Measurements from ENCODE around the gene AJAP1.

AJAP1 gene

GRCh38 chr1:4767308-4767707, 112.9 kb downstream of the AJAP1 start:
- TF ChIP-seq CTCF (IDR thresholded peaks at IDR 0.05; ENCODE audit: low read length), result no peak
- no peak for TF ChIP-seq EZH2phosphoT487 (IDR thresholded peaks at IDR 0.05; ENCODE audit: low read length)
- TF ChIP-seq EZH2 (optimal IDR thresholded peaks at IDR 0.05; ENCODE audit: low read depth, low read length), result no peak
- Histone ChIP-seq H3K27ac (ENCODE audit: low read length) (no peak overlapping the region), H3K36me3 (replicated peaks; ENCODE audit: insufficient read depth, low read length) (no peaks in the 10 kb centered on the region), H3K4me1 (ENCODE audit: low read length) (no peaks in the 10 kb centered on the region), H3K9me2 (replicated peaks; ENCODE audit: insufficient read depth, low read length) (no peaks in the 10 kb centered on the region), H3K4me3 (ENCODE audit: low read length) (no peak overlapping the region), H3K4me2 (ENCODE audit: low read depth, low read length) (no peak overlapping the region), H3F3A (ENCODE audit: insufficient read depth, low read length) (no peaks in the 10 kb centered on the region), H2AFZ (ENCODE audit: low read length) (no peak overlapping the region), H3K27me3 (replicated peaks; ENCODE audit: insufficient read depth, low read length) (peaks cover 81% of the 10 kb centered on the region), H4K20me1 (ENCODE audit: insufficient read depth, low read length) (no peaks in the 10 kb centered on the region), H3K9me3 (replicated peaks; ENCODE audit: insufficient read depth, low read length) (no peaks in the 10 kb centered on the region), H3K79me2 (ENCODE audit: low read length) (no peaks in the 10 kb centered on the region), H3K9ac (ENCODE audit: low read length) (no peak overlapping the region)
- no peak for DNase-seq

GRCh38 chr1:4768553-4768952, 114.1 kb downstream of the AJAP1 start:
- no peak for DNase-seq
- Histone ChIP-seq H3K4me1 (ENCODE audit: low read length) (no peaks in the 10 kb centered on the region), H3K4me3 (ENCODE audit: low read length) (no peak overlapping the region), H3K27ac (ENCODE audit: low read length) (no peak overlapping the region), H3K9me3 (replicated peaks; ENCODE audit: insufficient read depth, low read length) (no peaks in the 10 kb centered on the region), H3K9me2 (replicated peaks; ENCODE audit: insufficient read depth, low read length) (no peaks in the 10 kb centered on the region), H3K4me2 (ENCODE audit: low read depth, low read length) (no peak overlapping the region), H3K36me3 (replicated peaks; ENCODE audit: insufficient read depth, low read length) (no peaks in the 10 kb centered on the region), H3F3A (ENCODE audit: insufficient read depth, low read length) (no peaks in the 10 kb centered on the region), H4K20me1 (ENCODE audit: insufficient read depth, low read length) (no peaks in the 10 kb centered on the region), H3K9ac (ENCODE audit: low read length) (no peak overlapping the region), H2AFZ (ENCODE audit: low read length) (no peak overlapping the region), H3K27me3 (replicated peaks; ENCODE audit: insufficient read depth, low read length) (peaks cover 94% of the 10 kb centered on the region), H3K79me2 (ENCODE audit: low read length) (no peaks in the 10 kb centered on the region)
- no peak for TF ChIP-seq EZH2 (optimal IDR thresholded peaks at IDR 0.05; ENCODE audit: low read depth, low read length)
- no peak for TF ChIP-seq EZH2phosphoT487 (IDR thresholded peaks at IDR 0.05; ENCODE audit: low read length)
- TF ChIP-seq CTCF (IDR thresholded peaks at IDR 0.05; ENCODE audit: low read length), result no peak

DNA sequence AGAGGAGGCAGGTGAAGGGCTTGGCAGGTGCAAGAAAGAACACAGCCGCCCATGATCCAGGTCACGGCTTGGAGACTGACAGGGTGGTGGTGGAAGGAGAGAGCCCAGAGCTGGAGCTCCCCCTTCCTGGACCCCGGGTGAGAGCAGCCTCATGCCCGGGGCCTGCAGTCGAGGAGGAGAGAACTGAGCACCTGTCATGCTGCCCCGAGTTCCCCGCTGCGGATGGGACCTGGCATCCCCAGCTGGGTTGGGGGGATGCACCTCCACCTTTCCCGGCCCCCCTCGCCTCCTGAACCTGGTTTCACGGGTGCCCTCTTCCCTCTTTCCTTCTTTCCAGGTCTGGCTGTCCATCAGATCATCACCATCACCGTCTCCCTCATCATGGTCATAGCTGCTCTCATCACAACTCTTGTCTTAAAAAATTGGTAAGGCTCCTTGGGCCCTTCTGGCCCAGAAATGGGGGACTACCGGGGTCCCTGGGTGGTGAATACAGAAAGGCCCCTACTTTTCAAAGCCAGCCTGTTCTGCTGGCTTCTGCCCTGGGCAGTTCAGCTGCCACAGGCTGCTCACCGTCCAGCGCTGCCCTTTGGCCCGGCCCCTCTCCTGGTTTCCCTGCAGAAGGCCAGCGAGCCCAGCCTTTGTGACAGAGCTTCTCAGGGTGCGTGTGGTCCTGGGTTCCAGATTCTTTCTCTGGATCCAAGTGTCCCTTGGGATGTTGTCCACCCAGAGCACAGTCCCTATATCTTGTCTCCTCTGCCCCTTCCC, 115.3 kb downstream of the AJAP1 start:
- no peaks in the 10 kb centered on the region for H3F3A ChIP-seq (ENCODE audit: insufficient read depth, low read length)
- H3K27me3 ChIP-seq (replicated peaks; ENCODE audit: insufficient read depth, low read length), result peaks cover 95% of the 10 kb centered on the region
- H3K4me1 ChIP-seq (ENCODE audit: low read length), result no peaks in the 10 kb centered on the region
- no peak overlapping the region for H3K4me2 ChIP-seq (ENCODE audit: low read depth, low read length)
- H3K4me3 ChIP-seq (ENCODE audit: low read length), result no peak overlapping the region
- H3K9me3 ChIP-seq (replicated peaks; ENCODE audit: insufficient read depth, low read length), result no peaks in the 10 kb centered on the region
- H3K79me2 ChIP-seq (ENCODE audit: low read length), result no peaks in the 10 kb centered on the region
- H2AFZ ChIP-seq (ENCODE audit: low read length), result no peak overlapping the region
- TF ChIP-seq EZH2 (optimal IDR thresholded peaks at IDR 0.05; ENCODE audit: low read depth, low read length) (no peak), EZH2phosphoT487 (IDR thresholded peaks at IDR 0.05; ENCODE audit: low read length) (no peak)
- H3K9ac ChIP-seq (ENCODE audit: low read length), result no peak overlapping the region
- H3K27ac ChIP-seq (ENCODE audit: low read length), result no peak overlapping the region
- H4K20me1 ChIP-seq (ENCODE audit: insufficient read depth, low read length), result no peaks in the 10 kb centered on the region
- H3K36me3 ChIP-seq (replicated peaks; ENCODE audit: insufficient read depth, low read length), result no peaks in the 10 kb centered on the region
- DNase-seq, result no peak
- H3K9me2 ChIP-seq (replicated peaks; ENCODE audit: insufficient read depth, low read length), result no peaks in the 10 kb centered on the region

DNA sequence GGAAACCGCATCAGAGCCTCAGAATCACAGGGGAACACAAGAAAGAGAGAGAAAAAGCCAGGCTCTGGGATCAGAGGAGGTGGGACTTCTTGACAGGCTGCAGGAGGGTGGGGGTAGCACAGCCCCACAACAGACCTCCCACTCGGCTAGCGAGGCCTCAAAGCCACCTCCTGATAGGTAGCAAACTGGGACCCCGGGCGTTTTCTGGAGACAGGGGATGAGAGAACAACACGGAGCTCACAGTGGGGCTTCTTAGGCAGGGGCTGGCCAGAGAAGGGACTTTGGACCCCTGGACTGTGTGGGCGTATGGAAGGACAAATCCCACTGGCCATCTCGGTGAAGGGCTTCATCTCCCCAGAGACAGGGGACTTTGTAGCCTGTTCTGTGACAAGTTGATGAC, 116.3 kb downstream of the AJAP1 start:
- Histone ChIP-seq H3K27ac (ENCODE audit: low read length) (no peak overlapping the region), H3K9me3 (replicated peaks; ENCODE audit: insufficient read depth, low read length) (no peaks in the 10 kb centered on the region), H3K36me3 (replicated peaks; ENCODE audit: insufficient read depth, low read length) (no peaks in the 10 kb centered on the region), H3K9ac (ENCODE audit: low read length) (no peak overlapping the region), H3K27me3 (replicated peaks; ENCODE audit: insufficient read depth, low read length) (peaks cover 95% of the 10 kb centered on the region), H3F3A (ENCODE audit: insufficient read depth, low read length) (no peaks in the 10 kb centered on the region), H3K79me2 (ENCODE audit: low read length) (no peaks in the 10 kb centered on the region), H3K4me1 (ENCODE audit: low read length) (no peaks in the 10 kb centered on the region), H4K20me1 (ENCODE audit: insufficient read depth, low read length) (no peaks in the 10 kb centered on the region), H3K4me3 (ENCODE audit: low read length) (no peak overlapping the region), H3K4me2 (ENCODE audit: low read depth, low read length) (no peak overlapping the region), H3K9me2 (replicated peaks; ENCODE audit: insufficient read depth, low read length) (no peaks in the 10 kb centered on the region), H2AFZ (ENCODE audit: low read length) (no peak overlapping the region)
- TF ChIP-seq CTCF (IDR thresholded peaks at IDR 0.05; ENCODE audit: low read length), result no peak
- TF ChIP-seq EZH2 (optimal IDR thresholded peaks at IDR 0.05; ENCODE audit: low read depth, low read length), result no peak
- no peak for TF ChIP-seq EZH2phosphoT487 (IDR thresholded peaks at IDR 0.05; ENCODE audit: low read length)
- no peak for DNase-seq

Data from MM.1S (cell line).